SH-SY5Y (cell line): ENCODE measurements around the gene IL25.

Experiments
- GATA2 ChIP-seq: IDR thresholded peaks from 2 replicates; pipeline ENCODE4 v1.6.1; 2011; ENCODE audit warnings: mild to moderate bottlenecking, low read depth, low read length
- GATA3 ChIP-seq: IDR thresholded peaks from 2 replicates; pipeline ENCODE4 v1.6.1; 2011; ENCODE audit warnings: low read depth, mild to moderate bottlenecking, low read length, moderate library complexity

Gene IL25

GRCh38 chr14:23405096-23405495 is 32.5 kb downstream of the IL25 start:
- TF ChIP-seq GATA2 = no peak
- no peak for TF ChIP-seq GATA3

- TF ChIP-seq GATA3 = no peak
- TF ChIP-seq GATA2 = no peak
Observed at GRCh38 chr14:23405516-23406025, 33.0 kb downstream of the IL25 start.

GRCh38 chr14:23406244-23406643 is 33.6 kb downstream of the IL25 start:
- TF ChIP-seq GATA2 = no peak
- no peak for TF ChIP-seq GATA3

GRCh38 chr14:23406725-23407355 is 34.2 kb downstream of the IL25 start:
- no peak for TF ChIP-seq GATA3
- no peak for TF ChIP-seq GATA2

- no peak for TF ChIP-seq GATA3
- no peak for TF ChIP-seq GATA2
Observed at GRCh38 chr14:23407516-23408306, 35.1 kb downstream of the IL25 start, which contains the start of gene MYH6. Gene MYH6 (minus strand): TSS chr14:23408273. CDS start chr14:23407223, 1,050 bp downstream.

GRCh38 chr14:23408307-23408630 is 35.7 kb downstream of the IL25 start:
- no peak for TF ChIP-seq GATA2
- TF ChIP-seq GATA3 = no peak

- no peak for TF ChIP-seq GATA2
- no peak for TF ChIP-seq GATA3
Observed at GRCh38 chr14:23409475-23409874, 36.9 kb downstream of the IL25 start.

- TF ChIP-seq GATA3 (no peak), GATA2 (no peak)
Observed at GRCh38 chr14:23409966-23410635, 37.5 kb downstream of the IL25 start.

- no peak for TF ChIP-seq GATA2
- no peak for TF ChIP-seq GATA3
Observed at GRCh38 chr14:23411563-23412525, 39.2 kb downstream of the IL25 start.

GRCh38 chr14:23413681-23414080 is 41.1 kb downstream of the IL25 start:
- TF ChIP-seq GATA3 = no peak
- TF ChIP-seq GATA2 = no peak

- TF ChIP-seq GATA2 (no peak), GATA3 (no peak)
Observed at GRCh38 chr14:23414254-23414653, 41.6 kb downstream of the IL25 start.

- TF ChIP-seq GATA3 (no peak), GATA2 (no peak)
Observed at GRCh38 chr14:23414906-23415820, 42.6 kb downstream of the IL25 start.
